BLaER1 treated with 17β-estradiol and CSF1 and Interleukin-3, amounts not matched to agents 10 nM and 100 nM (cell line): ENCODE data around the gene ANAPC7.
"Not testable (repeated sequence)": the region's sequence is repeated elsewhere in the genome, so short reads cannot be mapped to it uniquely, and the experiment has no call there.

Experiments
- H3K27ac ChIP-seq, 11 experiments: shearing (Covaris generic); formaldehyde crosslinking; 2 replicates each; pipeline ENCODE4 v1.8.1; 2022
- H3K27me3 ChIP-seq, 11 experiments: shearing (Covaris generic); formaldehyde crosslinking; 2 replicates each; pipeline ENCODE4 v1.8.1; 2022
- H3K36me3 ChIP-seq, 11 experiments: shearing (Covaris generic); formaldehyde crosslinking; 2 replicates each; pipeline ENCODE4 v1.8.1; 2022
- H3K4me1 ChIP-seq, 10 experiments: shearing (Covaris generic); formaldehyde crosslinking; 2 replicates each; pipeline ENCODE4 v1.8.1; 2022
- H3K4me2 ChIP-seq, 11 experiments: shearing (Covaris generic); formaldehyde crosslinking; 2 replicates each; pipeline ENCODE4 v1.8.1; 2022
- H3K4me3 ChIP-seq, 10 experiments: shearing (Covaris generic); formaldehyde crosslinking; 2 replicates each; pipeline ENCODE4 v1.8.1; 2022
- H3K9ac ChIP-seq, 11 experiments: shearing (Covaris generic); formaldehyde crosslinking; 2 replicates each; pipeline ENCODE4 v1.8.1; 2022
- H3K9me3 ChIP-seq, 11 experiments: shearing (Covaris generic); formaldehyde crosslinking; replicated peaks in 1 of 11; 2 replicates each; pipeline ENCODE4 v1.8.1; 2022
- H4K20me1 ChIP-seq, 11 experiments: shearing (Covaris generic); formaldehyde crosslinking; 2 replicates each; pipeline ENCODE4 v1.8.1; 2022
- Cebpa-rat ChIP-seq, 11 experiments: shearing (Covaris generic); IDR thresholded peaks; 2 replicates each; pipeline ENCODE4 v1.8.1; 2022

ANAPC7 gene

DNA sequence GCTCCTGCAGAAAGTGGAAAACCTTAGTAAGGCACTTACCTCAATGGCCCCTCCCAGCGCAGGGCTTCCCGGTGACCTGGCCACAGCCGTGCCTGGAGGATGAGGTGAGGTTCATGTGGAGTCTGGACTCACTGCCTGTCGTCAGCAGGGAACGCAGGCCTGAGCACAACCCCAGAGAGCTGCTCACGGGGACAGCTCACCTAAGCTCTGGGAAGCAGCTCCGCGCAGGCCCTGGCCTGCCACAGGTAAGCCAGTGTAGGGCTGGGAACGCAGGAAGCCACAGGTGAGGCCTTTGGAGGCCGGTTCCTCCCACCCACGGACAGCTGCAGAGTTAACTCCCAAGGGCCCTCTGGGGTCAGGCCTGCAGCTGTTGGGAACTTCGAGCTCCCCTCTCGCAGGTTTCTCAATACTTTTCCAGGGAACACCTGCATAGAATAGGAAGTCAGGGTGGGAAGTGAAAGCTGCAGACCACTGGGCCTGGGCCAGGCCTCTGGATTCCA is 32.7 kb downstream of the ANAPC7 start:
- Histone ChIP-seq H3K36me3 (peaks cover 51 to 61% (median 57%) of the 10 kb centered on the region in 11 experiments), H3K27ac (peak overlapping the region in 9 of 11 experiments; percentile 21 to 79 (median 60); a peak in 15 of 22 replicates), H4K20me1 (peaks cover 0 to 53% (median 37%) of the 10 kb centered on the region in 11 experiments; a peak in 15 of 22 replicates), H3K4me2 (peak overlapping the region; percentile 28 to 97 (median 85); a peak in 21 of 22 replicates), H3K4me1 (peaks cover 78 to 83% (median 82%) of the 10 kb centered on the region in 10 experiments), H3K4me3 (peak overlapping the region in 1 of 10 experiments; percentile 1; a peak in 1 of 20 replicates), H3K27me3 (no peaks in the 10 kb centered on the region), H3K9me3 (no peaks in the 10 kb centered on the region), H3K9ac (peak overlapping the region in 8 of 11 experiments; percentile 10 to 72 (median 58); a peak in 13 of 22 replicates)
- no peak for TF ChIP-seq Cebpa-rat (IDR thresholded peaks at IDR 0.05)

DNA sequence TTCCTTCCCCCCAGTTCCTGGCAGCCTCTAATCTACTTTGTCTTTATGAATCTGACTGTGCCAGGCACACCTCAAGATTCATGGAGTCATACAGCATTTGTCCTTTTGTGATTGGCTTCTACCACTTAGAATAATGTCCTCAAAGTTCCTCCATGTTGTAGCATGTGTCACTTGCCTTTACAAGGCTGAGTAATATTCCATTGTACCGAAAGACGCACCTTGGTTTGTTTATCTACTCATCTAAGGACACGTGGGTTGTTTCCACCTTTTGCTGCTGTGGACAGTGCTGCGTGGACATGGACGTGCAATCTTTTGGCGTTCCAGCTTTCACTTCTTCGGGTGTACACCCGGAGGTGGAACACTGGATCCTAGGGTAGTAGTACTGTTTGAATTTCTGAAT is 33.5 kb downstream of the ANAPC7 start:
- no peak overlapping the region; a peak in 1 of 22 replicates for H3K9ac ChIP-seq
- H3K27ac ChIP-seq: peak overlapping the region in 5 of 11 experiments; percentile 43 to 79 (median 75); a peak in 8 of 22 replicates
- H4K20me1 ChIP-seq: peaks cover 0 to 50% (median 37%) of the 10 kb centered on the region in 11 experiments; a peak in 15 of 22 replicates
- TF ChIP-seq Cebpa-rat (IDR thresholded peaks at IDR 0.05): no peak
- H3K4me3 ChIP-seq: no peak overlapping the region
- no peaks in the 10 kb centered on the region for H3K27me3 ChIP-seq
- no peaks in the 10 kb centered on the region for H3K9me3 ChIP-seq
- peaks cover 82 to 91% (median 89%) of the 10 kb centered on the region in 10 experiments for H3K4me1 ChIP-seq
- peak overlapping the region in 8 of 11 experiments; percentile 71 to 97 (median 86); a peak in 8 of 22 replicates for H3K4me2 ChIP-seq
- peaks cover 43 to 53% (median 49%) of the 10 kb centered on the region in 11 experiments for H3K36me3 ChIP-seq

DNA sequence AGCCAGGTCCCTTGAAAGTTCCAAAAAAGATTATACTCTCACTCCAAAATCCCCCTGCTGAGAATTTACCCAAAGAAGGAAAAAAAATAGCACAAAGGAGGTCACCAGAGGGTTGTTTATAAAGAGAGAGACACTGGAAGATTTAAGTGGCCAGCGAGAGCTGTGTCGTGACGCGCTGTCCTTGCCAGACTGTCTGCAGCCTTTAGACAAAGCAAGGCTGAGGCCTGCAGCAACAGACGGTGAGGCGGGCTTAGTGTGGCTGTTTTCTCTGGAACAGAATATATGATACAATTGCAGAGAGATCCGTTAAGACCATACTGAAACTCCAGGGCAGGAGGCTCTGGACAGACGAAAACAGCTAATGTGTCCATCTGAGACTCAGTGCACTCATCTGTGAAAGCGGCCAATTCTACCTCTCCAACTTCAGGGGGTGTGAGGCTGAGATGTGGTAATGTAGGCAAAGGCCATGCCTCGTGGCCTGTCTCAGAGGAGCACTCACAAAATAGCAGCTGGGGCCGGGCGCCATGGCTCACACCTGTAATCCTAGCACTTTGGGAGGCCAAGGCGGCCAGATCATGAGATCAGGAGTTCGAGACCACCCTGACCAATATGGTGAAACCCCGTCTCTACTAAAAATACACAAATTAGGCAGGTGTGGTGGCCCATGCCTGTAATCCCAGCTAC is 36.2 kb downstream of the ANAPC7 start:
- no peaks in the 10 kb centered on the region for H3K9me3 ChIP-seq
- H4K20me1 ChIP-seq: peaks cover 0 to 23% (median 18%) of the 10 kb centered on the region in 11 experiments; a peak in 14 of 22 replicates
- H3K4me3 ChIP-seq: no peak overlapping the region
- H3K27ac ChIP-seq: peak overlapping the region; percentile 41 to 73 (median 52); a peak in 18 of 22 replicates
- TF ChIP-seq Cebpa-rat (IDR thresholded peaks at IDR 0.05): no peak
- H3K27me3 ChIP-seq: no peaks in the 10 kb centered on the region
- peaks cover 16 to 27% (median 22%) of the 10 kb centered on the region in 11 experiments; a peak in 20 of 22 replicates for H3K36me3 ChIP-seq
- peak overlapping the region; percentile 31 to 74 (median 65); a peak in 20 of 22 replicates for H3K4me2 ChIP-seq
- H3K9ac ChIP-seq: peak overlapping the region in 5 of 11 experiments; percentile 4 to 47 (median 34); a peak in 7 of 22 replicates
- H3K4me1 ChIP-seq: peaks cover 63 to 73% (median 72%) of the 10 kb centered on the region in 10 experiments

DNA sequence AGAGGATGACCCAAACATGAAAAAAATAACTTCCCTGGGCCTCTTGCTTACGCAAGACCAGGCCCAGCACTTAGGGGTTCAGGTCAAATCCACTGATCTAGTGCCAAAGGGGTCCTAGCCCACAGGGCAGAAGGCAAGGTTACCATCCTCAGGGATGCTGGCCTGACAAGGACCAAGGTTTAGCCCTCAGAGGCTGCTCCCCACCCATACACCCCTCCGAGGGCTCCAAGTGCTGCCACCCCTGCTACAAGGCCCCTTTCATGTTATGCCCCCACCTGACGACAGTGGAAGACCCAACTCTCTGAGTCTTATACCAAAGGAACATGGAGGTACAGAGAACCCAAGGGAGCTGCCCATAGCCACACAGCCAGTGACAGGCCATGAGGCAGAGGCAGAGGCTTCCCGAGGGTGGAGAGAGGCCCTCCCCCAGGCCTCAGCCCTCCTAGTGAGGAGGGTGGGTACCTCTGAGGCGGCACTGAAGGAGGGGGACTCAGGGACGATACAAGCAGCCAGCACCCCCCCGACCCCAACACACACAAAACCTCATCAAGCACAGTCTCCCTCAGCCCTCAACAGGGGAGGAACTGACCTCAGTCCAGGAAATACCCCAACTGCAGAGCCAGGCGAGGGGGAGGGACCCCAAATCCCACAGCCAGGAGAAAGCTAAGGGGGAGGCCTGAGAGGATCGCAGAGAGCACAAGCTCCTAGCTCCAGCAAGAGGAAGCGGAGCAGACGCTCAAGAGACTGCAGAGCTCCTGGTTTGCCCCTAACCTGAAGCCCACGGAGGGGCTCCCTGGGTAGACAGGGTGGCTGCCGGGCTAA is 37.0 kb downstream of the ANAPC7 start:
- H3K27ac ChIP-seq: peak overlapping the region; percentile 41 to 73 (median 52); a peak in 21 of 22 replicates
- peak overlapping the region in 7 of 11 experiments; percentile 4 to 47 (median 33); a peak in 9 of 22 replicates for H3K9ac ChIP-seq
- no peak for TF ChIP-seq Cebpa-rat (IDR thresholded peaks at IDR 0.05)
- no peak overlapping the region for H3K4me3 ChIP-seq
- no peaks in the 10 kb centered on the region for H3K27me3 ChIP-seq
- no peaks in the 10 kb centered on the region for H3K9me3 ChIP-seq
- H3K4me2 ChIP-seq: peak overlapping the region; percentile 31 to 74 (median 65)
- H3K36me3 ChIP-seq: peaks cover 8 to 19% (median 15%) of the 10 kb centered on the region in 11 experiments; a peak in 16 of 22 replicates
- H4K20me1 ChIP-seq: peaks cover 0 to 16% (median 10%) of the 10 kb centered on the region in 11 experiments; a peak in 13 of 22 replicates
- H3K4me1 ChIP-seq: peaks cover 57 to 72% (median 65%) of the 10 kb centered on the region in 10 experiments

DNA sequence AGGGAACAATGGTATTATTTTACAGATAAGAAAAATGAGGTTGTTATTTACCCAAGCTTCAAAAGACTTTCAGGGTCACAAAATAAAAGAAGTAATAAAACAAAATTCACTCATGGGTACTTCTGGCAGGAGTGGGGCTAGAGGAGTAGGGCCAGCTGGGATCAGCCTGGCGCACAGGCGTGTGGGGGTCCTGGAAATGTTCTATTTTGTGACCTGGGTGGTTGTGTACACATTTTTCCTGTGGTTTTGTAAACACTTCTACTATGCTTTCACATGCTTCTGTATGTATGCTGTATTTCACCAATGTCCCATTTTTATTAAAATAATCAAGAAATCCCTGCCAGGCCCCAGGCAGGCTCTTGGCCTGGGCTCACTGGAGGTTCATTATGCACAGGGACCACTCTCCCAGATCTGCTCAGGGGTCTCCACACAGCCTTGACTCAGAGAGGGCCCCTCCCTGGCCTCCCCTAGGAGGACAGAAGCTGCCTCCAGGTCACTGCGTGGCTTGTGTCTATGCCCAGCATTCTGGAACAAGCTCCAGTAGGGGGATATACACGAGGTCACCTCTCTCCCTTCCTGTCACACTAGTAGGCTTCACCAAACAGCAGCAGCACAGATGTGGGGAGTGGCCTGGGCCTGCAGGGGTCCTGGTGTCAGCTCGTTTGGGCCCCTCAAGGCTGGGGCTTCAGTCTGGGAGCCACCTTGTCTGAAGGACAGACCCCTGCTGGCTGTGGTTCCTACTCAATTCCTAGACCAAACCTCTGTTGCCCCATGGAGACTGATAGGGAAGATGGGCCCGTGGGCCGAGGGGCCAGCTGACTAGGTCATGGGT is 37.8 kb downstream of the ANAPC7 start:
- no peaks in the 10 kb centered on the region for H3K27me3 ChIP-seq
- H3K36me3 ChIP-seq: peaks cover 4 to 13% (median 8%) of the 10 kb centered on the region in 11 experiments; a peak in 15 of 22 replicates

DNA sequence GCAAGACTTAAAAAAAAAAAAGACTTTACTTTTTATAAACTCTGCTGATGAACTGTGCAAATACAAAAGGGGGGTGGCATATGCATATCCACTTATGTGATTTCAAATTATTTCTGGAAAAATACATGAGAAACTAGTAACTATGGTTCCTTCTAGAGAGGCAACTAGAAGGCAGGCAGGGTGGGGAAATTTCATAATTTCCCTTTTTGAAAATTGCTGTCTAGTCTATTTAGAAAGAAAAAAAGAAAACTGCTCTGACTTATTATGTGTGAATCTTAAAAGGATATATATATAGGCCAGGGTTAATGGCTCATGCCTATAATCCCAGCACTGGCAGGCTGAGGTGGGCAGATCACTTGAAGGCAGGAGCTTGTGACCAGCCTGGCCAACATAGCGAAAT is 42.3 kb downstream of the ANAPC7 start:
- peak overlapping the region in 3 of 11 experiments; percentile 46 to 65 (median 57); a peak in 6 of 22 replicates for H3K27ac ChIP-seq
- no peaks in the 10 kb centered on the region for H3K9me3 ChIP-seq
- no peaks in the 10 kb centered on the region for H3K36me3 ChIP-seq
- H3K27me3 ChIP-seq: no peaks in the 10 kb centered on the region
- no peaks in the 10 kb centered on the region for H4K20me1 ChIP-seq
- H3K4me2 ChIP-seq: peak overlapping the region in 4 of 11 experiments; percentile 44 to 72 (median 60); a peak in 8 of 22 replicates
- peaks cover 8 to 55% (median 16%) of the 10 kb centered on the region in 10 experiments for H3K4me1 ChIP-seq
- no peak overlapping the region for H3K4me3 ChIP-seq
- H3K9ac ChIP-seq: peak overlapping the region in 2 of 11 experiments; percentile 9 to 65; a peak in 3 of 22 replicates
- TF ChIP-seq Cebpa-rat (IDR thresholded peaks at IDR 0.05): no peak

More for the DNA sequence above, 37.8 kb downstream of the ANAPC7 start:
- no peak for TF ChIP-seq Cebpa-rat (IDR thresholded peaks at IDR 0.05)
- peak overlapping the region; percentile 30 to 73 (median 52); a peak in 20 of 22 replicates for H3K27ac ChIP-seq
- no peaks in the 10 kb centered on the region for H3K9me3 ChIP-seq
- H3K9ac ChIP-seq: peak overlapping the region in 5 of 11 experiments; percentile 25 to 55 (median 36); a peak in 6 of 22 replicates
- no peak overlapping the region for H3K4me3 ChIP-seq
- H3K4me2 ChIP-seq: peak overlapping the region; percentile 31 to 74 (median 65); a peak in 20 of 22 replicates
- H3K4me1 ChIP-seq: peaks cover 53 to 72% (median 58%) of the 10 kb centered on the region in 10 experiments
- H4K20me1 ChIP-seq: peaks cover 0 to 7% (median 2%) of the 10 kb centered on the region in 11 experiments; a peak in 7 of 22 replicates

DNA sequence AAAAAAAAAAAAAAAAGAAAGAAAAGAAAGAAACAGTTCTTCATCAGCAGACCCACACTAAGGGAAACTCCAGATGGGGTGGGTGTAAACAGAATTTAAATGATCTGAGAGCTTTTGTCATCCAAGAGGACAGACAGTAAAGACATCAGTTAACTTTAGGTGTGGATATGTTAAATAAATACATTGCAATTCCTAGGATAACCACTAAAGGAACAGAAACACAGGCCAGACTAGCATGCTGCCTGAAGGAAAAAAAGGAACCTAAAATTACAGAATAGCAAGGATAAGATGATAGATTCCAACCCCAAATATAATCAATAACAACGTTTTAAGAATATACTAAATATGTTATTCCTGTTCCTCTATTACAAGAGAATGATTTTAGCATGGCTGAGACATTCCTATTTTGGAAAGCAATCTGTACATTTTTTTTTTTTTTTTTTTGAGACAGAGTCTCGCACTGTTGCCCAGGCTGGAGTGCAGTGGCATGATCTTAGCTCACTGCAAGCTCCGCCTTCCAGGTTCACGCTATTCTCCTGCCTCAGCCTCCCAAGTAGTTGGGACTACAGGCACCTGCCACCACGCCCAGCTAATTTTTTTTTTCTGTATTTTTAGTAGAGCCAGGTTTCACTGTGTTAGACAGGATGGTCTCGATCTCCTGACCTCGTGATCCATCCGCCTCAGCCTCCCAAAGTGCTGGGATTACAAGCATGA is 45.0 kb downstream of the ANAPC7 start:
- H3K36me3 ChIP-seq, H3K27ac ChIP-seq, H3K27me3 ChIP-seq, H3K9me3 ChIP-seq, H3K4me3 ChIP-seq, H3K9ac ChIP-seq: not testable (repeated sequence)
- Histone ChIP-seq H3K4me2 (peak overlapping the region in 1 of 11 experiments; percentile 20; a peak in 1 of 22 replicates), H3K4me1 (peaks cover 17 to 63% (median 23%) of the 10 kb centered on the region in 10 experiments), H4K20me1 (peaks cover 0 to 11% (median 0%) of the 10 kb centered on the region in 11 experiments; a peak in 2 of 22 replicates)
